Measurements from ENCODE around the gene ARHGAP20. TPM values are rescaled to one million over a fixed set of nuclear protein-coding genes. Genes with fewer than 3 reads are reported as not detected.

The ARHGAP20 gene
- total RNA-seq: under 1 TPM in 1 of 2 experiments, not detected in 1; 0.05 TPM

- H3K27ac Mint-ChIP-seq: no peak within 1 kb of the TSS
- peak; percentile 46 for DNase-seq
- H3K4me1 Mint-ChIP-seq: peaks cover 12% of the 10 kb centered on the region
- no peaks in the 10 kb centered on the region for H3K36me3 Mint-ChIP-seq (ENCODE audit: low read depth)
- H3K4me3 Mint-ChIP-seq: peak within 1 kb of the TSS; percentile 52
- no peaks in the 10 kb centered on the region for H3K9me3 Mint-ChIP-seq
- peaks cover 57% of the 10 kb centered on the region for H3K27me3 Mint-ChIP-seq
- ChIA-PET POLR2A (no interaction called here), CTCF (no interaction called here)
Measured at GRCh38 chr11:110711776-110712658, at the start of gene ARHGAP20. Gene ARHGAP20, minus strand, starts transcription at chr11:110712437. Its CDS starts 206 bp downstream, at chr11:110712231.

GRCh38 chr11:110761991-110762390 lies 49.8 kb upstream of the ARHGAP20 start:
- ChIA-PET CTCF (no interaction called here), POLR2A (no interaction called here)
- H3K27me3 Mint-ChIP-seq: peaks cover 4% of the 10 kb centered on the region
- H3K9me3 Mint-ChIP-seq: no peaks in the 10 kb centered on the region
- no peaks in the 10 kb centered on the region for H3K4me1 Mint-ChIP-seq
- no peak overlapping the region for H3K27ac Mint-ChIP-seq
- no peak overlapping the region for H3K4me3 Mint-ChIP-seq
- DNase-seq: no peak
- H3K36me3 Mint-ChIP-seq (ENCODE audit: low read depth): no peaks in the 10 kb centered on the region

DNA sequence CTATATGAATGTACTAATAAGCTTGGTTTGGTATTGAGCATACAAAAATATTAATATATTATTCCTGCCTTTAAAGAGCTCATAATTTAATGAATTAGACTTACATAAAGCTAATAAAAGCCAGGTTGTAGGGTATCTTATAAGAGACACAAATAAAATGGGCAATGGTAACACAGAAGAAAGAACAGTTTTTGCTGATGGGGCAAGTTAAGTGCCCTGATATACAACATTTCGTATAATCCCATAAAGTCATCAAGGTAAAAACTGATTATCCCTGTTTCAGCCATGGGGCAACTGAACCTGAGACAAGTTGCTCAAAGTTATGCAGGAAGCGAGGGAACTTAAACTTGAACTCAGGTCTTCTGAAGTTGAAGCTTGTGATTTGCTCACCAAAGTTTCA lies 48.9 kb upstream of the ARHGAP20 start:
- H3K4me3 Mint-ChIP-seq: no peak overlapping the region
- ChIA-PET CTCF (no interaction called here), POLR2A (no interaction called here)
- H3K36me3 Mint-ChIP-seq (ENCODE audit: low read depth): no peaks in the 10 kb centered on the region
- no peaks in the 10 kb centered on the region for H3K9me3 Mint-ChIP-seq
- H3K27ac Mint-ChIP-seq: no peak overlapping the region
- H3K27me3 Mint-ChIP-seq: peaks cover 2% of the 10 kb centered on the region
- H3K4me1 Mint-ChIP-seq: no peaks in the 10 kb centered on the region
- DNase-seq: no peak

DNA sequence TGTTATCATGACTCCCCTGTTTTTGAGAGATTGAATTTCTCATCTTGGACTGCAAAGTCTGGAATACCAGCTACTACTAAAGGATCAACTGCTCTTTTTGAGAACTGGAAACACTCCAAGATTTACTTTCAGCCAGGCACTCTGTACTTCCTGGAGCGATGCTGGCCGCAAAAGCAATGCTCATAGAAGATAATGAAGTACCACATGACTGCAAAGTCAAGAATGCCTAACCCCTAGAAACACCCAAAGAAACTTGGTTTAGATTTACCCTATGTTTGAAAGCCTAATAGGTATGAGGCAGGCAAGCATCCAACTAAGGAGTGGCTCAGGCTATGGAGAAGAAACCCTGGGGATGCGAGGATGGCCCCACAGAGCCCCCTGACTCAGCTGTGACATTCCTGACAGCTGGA lies 47.7 kb upstream of the ARHGAP20 start:
- Mint-ChIP-seq H3K36me3 (ENCODE audit: low read depth) (no peaks in the 10 kb centered on the region), H3K27ac (no peak overlapping the region), H3K4me1 (no peaks in the 10 kb centered on the region), H3K27me3 (peaks cover 2% of the 10 kb centered on the region), H3K4me3 (no peak overlapping the region), H3K9me3 (no peaks in the 10 kb centered on the region)
- ChIA-PET CTCF (no interaction called here), POLR2A (no interaction called here)
- DNase-seq: no peak

- CTCF ChIA-PET: no interaction called here
- no peaks in the 10 kb centered on the region for H3K4me1 Mint-ChIP-seq
- peaks cover under 1% of the 10 kb centered on the region for H3K9me3 Mint-ChIP-seq
- POLR2A ChIA-PET: no interaction called here
- H3K27me3 Mint-ChIP-seq: peaks cover 2% of the 10 kb centered on the region
- no peak for DNase-seq
- no peak overlapping the region for H3K27ac Mint-ChIP-seq
- no peaks in the 10 kb centered on the region for H3K36me3 Mint-ChIP-seq (ENCODE audit: low read depth)
- H3K4me3 Mint-ChIP-seq: no peak overlapping the region
Measured at GRCh38 chr11:110757962-110758755, 45.9 kb upstream of the ARHGAP20 start.

GRCh38 chr11:110757066-110757465 lies 44.8 kb upstream of the ARHGAP20 start:
- Mint-ChIP-seq H3K27me3 (peaks cover 4% of the 10 kb centered on the region), H3K27ac (no peak overlapping the region), H3K36me3 (ENCODE audit: low read depth) (no peaks in the 10 kb centered on the region), H3K9me3 (peaks cover 5% of the 10 kb centered on the region), H3K4me1 (no peaks in the 10 kb centered on the region), H3K4me3 (no peak overlapping the region)
- ChIA-PET CTCF (no interaction called here), POLR2A (no interaction called here)
- DNase-seq: no peak

DNA sequence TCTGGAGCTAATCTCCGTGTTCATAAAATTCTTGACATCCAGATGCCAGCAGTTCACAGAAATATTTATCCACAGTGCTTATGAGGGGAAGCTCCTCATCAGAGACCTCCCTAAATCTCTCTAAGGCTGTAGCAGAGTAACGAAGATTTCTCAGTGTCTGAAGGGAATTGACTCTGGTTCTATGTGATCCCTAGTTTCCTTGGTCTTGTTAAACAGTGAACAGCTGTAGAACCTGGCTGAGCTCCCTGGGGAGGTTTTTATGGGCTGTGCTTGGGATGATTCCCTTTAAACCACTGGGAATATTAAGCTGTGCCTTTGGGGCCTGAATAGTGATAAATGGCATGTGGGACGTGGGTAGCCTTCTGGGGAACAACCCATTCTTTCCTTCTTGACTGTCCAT lies 43.7 kb upstream of the ARHGAP20 start:
- Mint-ChIP-seq H3K27me3 (peaks cover 4% of the 10 kb centered on the region), H3K4me1 (no peaks in the 10 kb centered on the region), H3K36me3 (ENCODE audit: low read depth) (no peaks in the 10 kb centered on the region), H3K27ac (no peak overlapping the region), H3K4me3 (no peak overlapping the region), H3K9me3 (peaks cover 9% of the 10 kb centered on the region)
- CTCF ChIA-PET: interaction anchor here (0.8 kb wide), 1 partner anchor 8 kb away, joined by 3 read pairs; no protein-coding TSS in a partner anchor
- POLR2A ChIA-PET: interaction anchor here (0.5 kb wide), 1 partner anchor 1055 kb away, joined by 4 read pairs; no protein-coding TSS in a partner anchor
- no peak for DNase-seq

- CTCF ChIA-PET: no interaction called here
- no peak for DNase-seq
- Mint-ChIP-seq H3K4me1 (no peaks in the 10 kb centered on the region), H3K9me3 (peaks cover 9% of the 10 kb centered on the region), H3K27ac (no peak overlapping the region), H3K4me3 (no peak overlapping the region), H3K27me3 (peaks cover 4% of the 10 kb centered on the region), H3K36me3 (ENCODE audit: low read depth) (no peaks in the 10 kb centered on the region)
- POLR2A ChIA-PET: no interaction called here
Measured at GRCh38 chr11:110752890-110753289, 40.7 kb upstream of the ARHGAP20 start.

DNA sequence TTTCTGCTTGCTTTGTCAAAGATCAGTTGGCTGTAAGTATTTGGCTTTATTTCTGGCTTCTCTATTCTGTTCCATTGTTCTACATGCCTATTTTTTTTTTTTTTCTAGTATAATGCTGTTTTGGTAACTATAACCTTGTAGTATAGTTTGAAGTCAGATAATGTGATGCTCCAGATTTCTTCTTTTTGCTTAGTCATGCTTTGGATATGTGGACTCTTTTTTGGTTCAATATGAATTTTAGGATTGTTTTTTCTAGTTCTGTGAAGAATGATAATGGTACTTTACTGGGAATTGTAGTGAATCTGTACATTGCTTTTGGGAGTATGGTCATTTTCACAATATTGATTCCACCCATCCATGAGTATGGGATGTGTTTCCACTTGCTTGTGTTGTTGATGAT lies 37.9 kb upstream of the ARHGAP20 start:
- CTCF ChIA-PET: no interaction called here
- no peak for DNase-seq
- H3K27ac Mint-ChIP-seq: no peak overlapping the region
- peaks cover 9% of the 10 kb centered on the region for H3K9me3 Mint-ChIP-seq
- H3K4me1 Mint-ChIP-seq: no peaks in the 10 kb centered on the region
- POLR2A ChIA-PET: no interaction called here
- no peak overlapping the region for H3K4me3 Mint-ChIP-seq
- H3K27me3 Mint-ChIP-seq: peaks cover 2% of the 10 kb centered on the region
- H3K36me3 Mint-ChIP-seq (ENCODE audit: low read depth): no peaks in the 10 kb centered on the region

DNA sequence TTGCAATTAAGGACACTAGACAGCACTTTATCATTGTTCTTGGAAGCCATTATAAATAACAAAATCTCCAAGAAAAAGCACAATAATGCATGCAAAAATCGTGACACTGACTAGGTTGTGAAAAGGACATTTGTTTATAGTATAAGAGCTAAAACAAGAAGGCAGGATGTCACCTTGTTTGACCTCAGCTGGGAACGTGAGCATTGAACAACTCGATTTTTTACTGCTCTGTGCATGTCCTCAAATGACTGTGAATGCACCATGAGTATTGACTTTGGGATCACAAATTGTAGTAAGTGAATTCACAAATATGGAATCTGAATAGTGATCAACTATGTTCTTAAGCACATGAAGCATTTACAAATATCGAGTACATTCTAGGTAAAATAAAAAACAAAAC lies 35.3 kb upstream of the ARHGAP20 start:
- ChIA-PET POLR2A (no interaction called here), CTCF (no interaction called here)
- Mint-ChIP-seq H3K27ac (no peak overlapping the region), H3K27me3 (peaks cover 2% of the 10 kb centered on the region), H3K36me3 (ENCODE audit: low read depth) (no peaks in the 10 kb centered on the region), H3K4me1 (no peaks in the 10 kb centered on the region), H3K4me3 (no peak overlapping the region), H3K9me3 (peaks cover 6% of the 10 kb centered on the region)
- DNase-seq: no peak

DNA sequence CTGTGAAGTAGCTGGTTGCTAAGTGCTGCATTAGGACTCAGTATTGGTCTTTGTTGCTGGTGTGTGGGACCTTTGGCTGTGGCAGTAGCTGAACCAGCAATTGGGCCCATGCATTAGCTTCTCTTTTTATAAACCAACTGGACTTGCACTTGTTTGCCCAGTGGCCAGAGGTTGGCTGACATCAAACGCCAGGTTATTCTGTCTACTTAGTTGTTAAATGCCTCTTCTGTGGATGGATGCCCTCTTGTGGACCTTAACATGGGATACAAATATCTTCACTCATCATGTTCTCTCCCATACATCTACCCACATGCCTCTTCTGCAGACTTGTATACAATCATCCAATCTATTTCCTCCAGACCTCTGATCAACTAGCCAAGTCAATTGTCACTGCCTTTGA lies 26.4 kb upstream of the ARHGAP20 start:
- no peak overlapping the region for H3K4me3 Mint-ChIP-seq
- no peak for DNase-seq
- ChIA-PET CTCF (interaction anchor here (1.3 kb wide), 1 partner anchor 19 kb away, joined by 3 read pairs; no protein-coding TSS in a partner anchor), POLR2A (no interaction called here)
- peaks cover 6% of the 10 kb centered on the region for H3K27me3 Mint-ChIP-seq
- H3K4me1 Mint-ChIP-seq: no peaks in the 10 kb centered on the region
- no peak overlapping the region for H3K27ac Mint-ChIP-seq
- no peaks in the 10 kb centered on the region for H3K36me3 Mint-ChIP-seq (ENCODE audit: low read depth)
- H3K9me3 Mint-ChIP-seq: no peaks in the 10 kb centered on the region

DNA sequence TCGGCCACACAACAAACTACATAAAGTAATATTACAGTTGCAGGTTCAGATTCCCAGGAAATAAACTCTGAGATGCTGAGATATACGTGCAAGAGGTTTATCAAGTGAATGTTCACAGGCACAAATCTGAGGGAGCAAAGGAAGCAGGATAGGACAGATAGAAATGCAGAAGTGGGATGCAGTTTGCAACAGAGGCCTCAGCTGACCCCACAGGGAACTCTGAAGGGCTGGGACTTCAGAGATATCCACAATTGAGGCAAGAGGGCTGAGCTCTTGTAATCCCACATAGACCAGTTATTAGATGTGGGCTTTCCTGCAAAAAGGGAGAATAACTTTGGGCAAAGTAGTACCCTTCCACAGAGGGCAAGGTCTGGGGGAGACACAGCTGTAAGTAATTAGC lies 25.4 kb upstream of the ARHGAP20 start:
- Mint-ChIP-seq H3K27me3 (peaks cover 6% of the 10 kb centered on the region), H3K27ac (no peak overlapping the region)
- CTCF ChIA-PET: no interaction called here

DNA sequence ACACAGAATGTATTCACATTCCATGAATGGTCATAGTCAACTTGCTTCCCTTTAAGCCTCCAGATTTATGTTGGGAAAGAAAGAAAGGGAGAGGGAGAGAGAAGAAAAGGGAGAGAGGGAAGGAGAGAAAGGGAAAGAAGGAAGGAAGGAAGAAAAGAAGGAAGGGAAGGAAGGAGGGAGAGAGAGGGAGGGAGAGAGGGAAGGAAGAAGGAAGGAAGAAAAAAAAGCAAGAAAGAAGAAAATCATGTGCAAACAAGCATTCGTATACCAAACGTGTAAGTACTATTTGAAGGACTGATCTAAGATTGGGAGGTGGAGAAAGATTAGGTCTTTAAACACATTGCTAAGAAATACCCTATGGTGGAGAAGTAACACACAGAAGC lies 23.9 kb upstream of the ARHGAP20 start:
- Mint-ChIP-seq H3K36me3 (ENCODE audit: low read depth) (no peaks in the 10 kb centered on the region), H3K9me3 (no peaks in the 10 kb centered on the region), H3K27me3 (peaks cover 8% of the 10 kb centered on the region), H3K27ac (no peak overlapping the region), H3K4me3 (no peak overlapping the region), H3K4me1 (no peaks in the 10 kb centered on the region)
- DNase-seq: no peak
- ChIA-PET POLR2A (no interaction called here), CTCF (no interaction called here)

More for the DNA sequence above, 25.4 kb upstream of the ARHGAP20 start:
- DNase-seq: no peak
- POLR2A ChIA-PET: no interaction called here
- Mint-ChIP-seq H3K4me1 (no peaks in the 10 kb centered on the region), H3K9me3 (no peaks in the 10 kb centered on the region), H3K36me3 (ENCODE audit: low read depth) (no peaks in the 10 kb centered on the region), H3K4me3 (no peak overlapping the region)

Data from activated CD4-positive, alpha-beta memory T cell treated with anti-CD3 and anti-CD28 coated beads, Interleukin-2, amount 10 ng/mL, durations not matched to agents 7 days and 5 days (primary cell).